NCI-H2227 (cell line): ENCODE data around the gene CPB2.

Source experiments
- DNase-seq: peaks from one replicate; lab custom pipeline; 2025; ENCODE audit not compliant: unreplicated experiment; lab: John Stamatoyannopoulos, UW

The CPB2 gene

DNA sequence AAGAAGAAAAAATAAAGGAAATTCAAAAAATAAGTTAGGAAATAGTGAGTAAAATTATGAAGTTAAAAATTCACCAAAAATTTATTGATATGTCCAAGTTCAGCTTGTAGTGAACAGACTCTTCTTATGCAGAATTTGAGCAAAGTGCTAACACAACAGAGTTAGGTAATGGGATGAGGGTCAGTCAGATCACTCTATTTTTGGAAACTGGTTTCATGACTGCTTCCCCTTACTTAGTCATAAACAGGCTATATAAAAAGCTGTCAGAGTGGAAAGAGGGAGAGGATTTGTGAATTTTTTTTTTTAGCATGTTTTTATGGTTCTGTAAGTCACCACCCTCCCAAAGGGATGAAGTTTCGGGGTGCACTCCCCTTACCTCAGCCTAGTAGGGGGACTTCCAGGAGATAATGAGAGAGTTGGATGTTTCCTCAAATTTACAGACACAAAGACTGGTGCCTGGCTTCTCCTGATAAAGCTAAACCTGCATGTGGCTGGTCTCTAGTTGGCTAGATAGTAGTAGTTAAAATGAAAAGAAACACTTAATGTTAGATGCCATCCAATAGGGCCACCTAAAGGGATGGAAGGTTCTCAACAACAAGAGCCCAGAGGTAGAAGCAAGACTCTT lies 4.5 kb downstream of the CPB2 start:
- DNase-seq = no peak

DNA sequence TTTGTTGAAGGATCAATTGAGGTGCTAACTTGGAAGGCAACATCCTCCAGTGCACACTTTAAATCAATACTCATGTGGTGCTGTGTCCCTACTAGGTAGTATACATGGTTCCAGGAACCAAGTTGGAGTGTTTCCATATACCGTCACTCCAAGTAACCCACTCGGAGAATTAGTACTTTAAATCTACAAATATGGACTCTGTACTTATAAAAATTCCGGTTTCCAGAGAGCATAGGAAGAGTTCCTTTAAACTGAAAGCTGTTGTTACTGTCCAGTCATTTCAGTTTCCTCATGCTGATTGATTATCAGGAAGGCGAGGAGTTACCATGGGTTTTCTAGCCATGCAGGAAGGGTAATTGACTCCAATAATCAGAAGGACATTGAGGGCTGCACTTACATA lies 7.2 kb downstream of the CPB2 start:
- DNase-seq = no peak

DNA sequence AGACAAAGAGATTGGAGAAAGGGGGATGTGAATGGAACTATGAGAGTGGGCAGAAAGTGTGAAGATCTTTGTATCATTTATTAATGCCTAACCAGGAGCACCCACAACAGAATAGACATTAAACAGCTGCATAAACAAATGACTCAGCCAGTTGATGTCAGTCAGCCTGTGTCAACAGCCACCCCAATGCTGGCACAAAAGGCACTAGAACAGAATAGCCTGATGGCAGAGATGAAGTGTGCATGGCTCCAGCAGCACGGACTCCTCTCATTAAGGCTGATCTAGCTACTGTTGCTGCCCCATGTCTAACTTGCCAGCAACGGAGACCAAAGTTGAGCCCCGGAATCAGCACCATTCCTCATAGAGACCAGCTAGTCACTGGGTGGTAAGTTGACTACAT lies 7.8 kb downstream of the CPB2 start:
- no peak for DNase-seq

DNA sequence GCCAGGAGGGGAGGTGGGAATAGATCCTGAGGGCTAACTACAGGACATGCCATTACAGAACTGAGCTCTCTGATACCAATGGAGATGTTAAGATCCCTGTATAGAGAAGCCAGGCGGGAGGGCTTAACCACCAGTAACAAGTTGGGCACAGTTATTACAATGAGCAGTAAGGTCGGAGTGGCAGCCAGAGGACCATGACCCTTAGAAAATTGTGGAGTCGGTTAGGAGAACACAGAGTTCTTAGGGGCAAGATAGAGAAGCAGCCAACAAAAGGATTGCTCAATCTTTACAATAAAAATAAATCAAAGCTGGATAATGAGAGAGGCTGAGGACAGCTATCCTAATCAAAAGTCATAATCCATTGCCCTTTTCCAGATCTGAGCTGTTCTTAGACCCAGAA lies 10.4 kb downstream of the CPB2 start:
- no peak for DNase-seq

DNA sequence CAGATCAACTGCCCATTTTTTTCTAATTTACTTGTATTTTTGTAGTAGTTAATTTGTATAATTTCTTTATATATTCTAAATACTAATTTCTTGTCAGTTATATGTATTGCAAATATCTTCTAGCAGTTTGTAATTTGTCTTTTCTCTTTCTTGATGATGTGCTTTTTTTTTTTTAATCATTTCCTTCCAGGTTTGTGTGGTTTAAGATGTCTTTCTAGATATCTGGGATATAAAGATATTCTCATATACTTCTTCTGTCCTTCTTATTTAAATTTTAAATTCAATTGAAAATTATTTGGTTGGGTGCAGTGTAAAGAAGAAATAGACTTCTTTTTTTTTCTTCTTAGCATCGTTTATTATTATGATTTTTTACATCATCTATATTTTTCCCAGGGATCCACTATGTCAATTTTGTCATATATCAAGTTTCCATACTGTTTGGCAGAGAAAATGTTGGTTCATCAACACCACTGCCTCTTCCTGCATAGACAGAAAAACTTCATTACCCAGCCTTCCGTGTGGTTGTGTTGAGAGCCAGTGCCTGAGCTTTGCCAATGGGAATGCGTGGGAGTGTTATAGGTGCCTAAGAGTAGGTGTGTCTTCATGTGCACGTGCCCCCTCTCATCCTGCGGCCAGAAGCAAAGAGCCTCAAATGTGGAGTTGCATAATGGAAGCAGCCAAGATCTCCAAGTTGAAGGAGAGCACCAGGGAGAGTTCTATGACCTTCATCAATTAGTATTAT lies 15.8 kb downstream of the CPB2 start:
- DNase-seq = no peak

DNA sequence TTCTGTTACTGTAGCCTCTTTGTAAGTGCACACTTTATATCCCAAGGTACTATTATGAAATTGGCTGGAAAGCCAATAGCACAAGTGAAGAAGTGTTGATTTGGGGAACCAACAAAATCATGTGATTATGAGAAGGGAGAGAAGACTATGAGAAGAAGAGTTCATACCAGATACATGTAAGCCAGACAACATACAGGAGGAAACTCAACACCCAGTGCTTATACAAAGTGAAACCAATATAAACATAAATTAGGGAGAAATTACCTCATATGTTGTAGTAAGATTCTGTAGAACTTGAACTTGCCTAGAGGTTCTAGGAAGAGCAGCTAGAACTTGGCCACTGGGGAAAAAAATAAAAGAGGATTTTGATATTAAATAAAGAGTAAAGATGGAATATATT lies 17.4 kb downstream of the CPB2 start:
- no peak for DNase-seq

DNA sequence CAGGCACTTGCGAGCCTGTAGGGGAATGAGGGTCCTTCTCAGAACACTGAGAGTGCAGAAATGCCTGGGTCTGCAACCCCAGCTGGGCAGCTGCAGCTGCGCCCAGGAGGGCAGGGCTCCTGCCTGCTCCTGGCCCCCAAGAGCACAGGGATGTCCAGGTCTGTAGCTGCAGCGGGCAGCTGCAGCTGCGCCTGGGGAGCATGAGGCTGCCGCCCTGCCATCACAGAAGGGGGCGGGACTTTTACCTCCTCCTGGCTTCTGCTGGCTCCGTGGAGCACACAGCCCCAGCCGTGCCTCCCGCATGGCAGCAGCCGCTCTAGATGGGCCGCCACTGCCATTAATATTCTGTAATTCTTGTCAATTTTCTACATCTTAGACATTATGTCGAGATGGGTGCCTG lies 17.8 kb downstream of the CPB2 start:
- peak; percentile 1 for DNase-seq

DNA sequence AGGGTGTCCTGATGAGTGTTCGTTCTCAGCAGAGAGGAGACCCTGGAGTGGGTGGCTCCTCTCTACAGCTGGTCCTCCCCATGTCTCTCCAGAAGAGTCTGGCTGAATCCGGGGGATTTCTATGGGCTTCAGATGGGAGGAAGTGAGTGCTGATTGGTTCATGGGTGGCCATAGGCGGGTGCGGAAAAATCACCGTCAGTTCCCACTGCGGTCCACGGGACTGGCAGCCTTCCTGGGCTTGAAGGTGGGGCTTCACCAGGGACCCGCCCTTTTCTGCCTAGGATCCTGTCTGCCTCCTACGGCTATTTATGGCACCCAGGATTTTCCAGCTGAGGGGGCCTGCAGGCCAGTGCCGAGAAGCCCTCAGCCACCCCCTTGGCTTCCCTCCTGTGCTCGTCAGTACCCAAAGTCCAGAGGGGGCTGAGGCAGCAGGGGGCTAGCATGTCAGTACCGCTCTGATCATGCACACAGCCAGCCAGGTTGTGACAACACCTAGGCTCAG lies 18.4 kb downstream of the CPB2 start:
- no peak for DNase-seq

DNA sequence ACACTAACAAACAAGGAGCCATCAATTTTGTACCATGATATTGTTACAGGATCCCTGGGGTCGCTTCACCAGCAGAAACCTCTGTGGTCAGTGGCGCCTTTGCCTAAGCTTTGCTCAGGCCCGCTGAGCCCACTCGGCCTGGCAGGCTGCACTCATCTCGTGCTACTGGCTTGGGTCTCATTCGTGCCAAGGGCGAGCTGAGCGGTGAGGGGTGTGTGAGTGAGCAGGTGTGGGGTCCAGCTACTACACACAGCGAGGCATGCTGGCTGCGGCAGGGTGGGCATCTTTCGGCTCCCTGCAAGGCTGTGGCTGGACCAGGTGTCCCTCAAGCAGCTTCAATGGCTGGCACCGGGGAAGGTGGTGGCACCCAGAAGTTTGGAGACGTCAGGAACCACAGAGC lies 19.1 kb downstream of the CPB2 start:
- DNase-seq = no peak

DNA sequence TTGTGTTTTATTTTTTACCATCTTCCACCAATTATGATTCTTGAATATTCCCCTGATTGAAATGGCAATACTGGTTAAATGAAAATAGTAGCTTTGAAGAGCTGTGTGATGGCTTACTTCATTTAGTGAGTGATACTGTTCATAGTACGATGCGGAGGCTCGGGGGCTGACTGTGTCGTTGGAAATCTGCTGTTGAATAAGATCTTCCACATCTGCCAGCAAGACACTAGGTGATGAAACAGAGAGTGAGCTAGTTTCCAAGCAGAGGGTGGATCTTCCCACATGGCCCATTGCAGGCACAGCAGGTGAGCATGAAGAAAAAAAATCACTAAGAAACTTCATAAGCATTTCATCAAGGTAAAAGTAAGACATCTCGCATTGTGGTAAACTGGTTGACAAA lies 22.5 kb downstream of the CPB2 start:
- DNase-seq = no peak

DNA sequence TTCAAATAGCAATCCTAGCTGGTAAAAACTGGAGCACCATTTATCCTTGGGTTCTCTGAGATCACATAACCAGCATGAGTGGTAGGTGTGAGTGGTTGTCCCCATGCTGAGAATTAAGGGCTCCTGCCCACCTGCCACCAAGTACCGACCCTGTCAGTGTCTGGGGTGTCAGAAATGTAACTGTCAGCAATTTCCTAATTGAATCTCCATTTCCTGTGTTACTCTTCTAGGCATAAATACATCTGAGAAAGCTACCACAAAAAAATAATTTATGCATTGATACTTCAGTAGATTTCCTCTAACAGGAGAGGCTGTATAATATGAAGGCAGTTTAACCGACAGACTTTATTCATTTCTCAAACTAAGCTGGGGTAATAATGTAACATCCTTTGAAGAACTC lies 25.1 kb downstream of the CPB2 start:
- no peak for DNase-seq

DNA sequence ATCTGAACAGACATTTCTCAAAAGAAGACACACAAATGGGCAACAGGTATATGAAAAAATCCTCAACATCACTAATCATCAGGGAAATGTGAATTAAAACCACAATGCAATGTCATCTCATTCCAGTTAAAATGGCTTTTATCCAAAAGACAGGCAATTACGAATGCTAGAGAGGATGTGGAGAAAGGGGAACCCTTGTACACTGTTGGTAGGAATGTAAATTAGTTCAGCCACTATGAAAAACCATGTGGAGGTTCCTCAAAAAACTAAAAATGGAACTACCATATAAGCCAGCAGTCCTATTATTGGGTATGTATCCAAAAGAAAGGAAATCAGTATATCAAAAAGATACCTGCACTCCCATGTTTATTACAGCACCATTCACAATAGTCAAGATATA lies 27.6 kb downstream of the CPB2 start:
- DNase-seq = no peak

DNA sequence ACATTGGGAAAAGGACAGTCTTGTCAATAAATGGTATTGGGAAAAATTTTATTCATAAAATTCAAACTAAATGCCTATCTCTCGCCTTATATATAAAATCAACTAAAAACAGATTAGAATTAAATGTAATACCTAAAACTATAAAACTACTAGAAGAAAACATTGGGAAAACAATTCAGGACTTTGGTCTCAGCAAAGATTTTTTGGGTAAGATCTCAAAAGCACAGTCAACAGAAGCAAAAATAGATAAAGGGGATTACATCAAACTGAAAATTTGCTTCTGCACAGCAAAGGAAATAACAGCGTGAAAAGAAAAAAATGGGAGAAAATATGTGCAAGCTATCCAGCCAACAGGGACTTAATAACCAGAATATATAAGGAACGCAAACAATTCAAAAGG lies 28.0 kb downstream of the CPB2 start:
- no peak for DNase-seq

DNA sequence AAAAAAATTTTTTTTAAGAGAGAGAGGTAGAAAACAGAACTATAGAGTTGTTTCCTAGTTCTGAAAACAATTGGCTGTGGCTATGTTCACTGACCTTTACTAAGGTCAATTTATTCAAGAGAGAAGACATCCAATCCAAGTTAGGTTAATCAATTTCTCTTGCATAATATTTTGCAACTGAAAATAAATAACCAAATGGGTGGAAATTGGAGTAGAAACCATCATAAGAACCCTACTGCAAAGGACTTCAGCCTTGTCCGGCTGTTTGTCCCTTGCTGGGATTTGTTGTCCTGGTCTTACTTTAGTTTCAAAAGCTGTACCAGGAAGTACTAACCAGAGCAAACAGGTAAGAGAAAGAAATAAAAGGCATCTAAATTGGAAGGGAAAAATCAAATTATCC lies 29.0 kb downstream of the CPB2 start:
- DNase-seq = no peak

DNA sequence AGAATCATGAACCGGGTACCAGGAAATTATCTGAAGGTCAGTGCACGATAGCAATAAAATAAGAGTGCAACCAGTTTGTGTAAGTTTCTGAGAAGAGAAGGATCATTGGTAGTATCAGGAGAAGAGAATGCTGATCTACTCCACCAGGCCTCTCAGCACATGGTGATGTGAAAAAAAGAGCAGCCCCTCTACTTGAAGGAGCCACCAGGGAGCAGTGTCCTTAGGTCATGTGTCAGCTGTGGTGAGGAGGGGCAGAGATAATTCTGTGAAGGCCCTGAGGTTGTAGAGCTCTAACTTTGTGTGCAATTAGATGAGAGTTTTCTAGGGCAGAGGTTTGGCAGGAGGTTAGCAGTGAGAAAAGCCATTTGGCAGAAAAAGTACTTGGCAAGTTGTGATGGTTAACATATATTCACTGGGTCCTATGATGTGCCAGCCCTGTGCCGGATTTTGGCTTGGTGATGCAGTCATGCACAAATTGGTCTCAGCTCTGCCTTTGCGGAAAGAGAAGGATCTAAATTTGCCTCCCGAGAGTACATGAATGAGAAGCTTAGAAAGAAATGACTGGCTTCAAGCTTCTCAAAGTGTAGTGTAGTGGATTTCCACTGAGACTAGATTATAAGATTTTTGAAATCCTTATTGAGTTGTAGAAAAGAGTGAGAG lies 33.1 kb downstream of the CPB2 start:
- DNase-seq = no peak

DNA sequence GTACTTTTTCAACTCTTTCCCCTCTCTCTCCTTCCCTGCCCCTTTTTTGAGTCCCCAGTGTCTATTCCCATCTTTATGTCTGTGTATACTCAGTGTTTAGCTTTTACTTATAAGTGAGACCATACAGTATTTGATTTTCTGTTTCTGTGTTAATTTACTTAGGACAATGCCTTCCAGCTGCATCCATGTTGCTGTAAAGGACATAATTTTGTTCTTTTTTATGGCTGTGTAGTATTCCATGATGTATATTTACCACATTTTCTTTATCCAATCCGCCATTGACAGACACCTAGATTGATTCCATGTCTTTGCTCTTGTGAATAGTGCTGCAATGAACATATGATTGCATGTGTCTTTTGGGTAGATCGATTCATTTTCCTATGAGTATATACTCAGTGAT lies 41.5 kb downstream of the CPB2 start:
- no peak for DNase-seq

DNA sequence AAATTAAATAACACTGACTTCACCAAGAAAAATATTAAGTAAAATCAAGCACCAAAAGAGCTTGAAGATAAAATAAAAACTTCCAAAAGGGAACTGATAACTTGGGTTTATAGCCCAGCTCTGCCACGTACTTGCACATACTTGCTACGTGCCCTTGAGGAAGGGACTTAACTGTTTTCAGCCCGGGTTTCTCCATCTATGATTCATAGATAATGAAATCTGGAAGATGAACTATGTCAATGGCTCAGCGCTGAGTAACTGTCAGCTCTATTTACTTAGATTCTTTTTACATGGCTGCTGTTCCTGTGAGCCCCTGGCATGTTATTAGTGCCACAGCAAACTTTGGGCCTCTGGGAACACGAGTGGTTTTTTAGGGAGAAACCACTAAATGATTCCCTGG lies 42.6 kb downstream of the CPB2 start:
- no peak for DNase-seq

DNA sequence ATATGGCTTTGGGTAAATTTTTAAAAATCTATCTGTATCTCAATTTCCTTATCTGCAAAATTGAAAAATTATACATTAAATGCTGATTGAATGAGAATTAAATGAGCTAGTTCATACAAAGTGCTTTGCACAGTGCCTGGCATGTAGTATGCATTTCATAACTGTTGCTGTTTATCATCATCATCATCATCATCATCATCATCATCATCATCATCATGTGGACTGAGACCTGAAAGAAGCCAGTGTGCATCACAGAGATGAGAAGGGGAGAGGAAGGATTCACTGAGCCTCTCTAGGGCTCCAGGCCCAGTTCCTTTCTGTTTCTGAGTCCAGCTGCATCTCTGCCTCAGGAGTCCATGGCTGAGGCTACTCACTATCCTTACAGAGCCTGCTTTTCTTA lies 45.4 kb downstream of the CPB2 start:
- DNase-seq = no peak

DNA sequence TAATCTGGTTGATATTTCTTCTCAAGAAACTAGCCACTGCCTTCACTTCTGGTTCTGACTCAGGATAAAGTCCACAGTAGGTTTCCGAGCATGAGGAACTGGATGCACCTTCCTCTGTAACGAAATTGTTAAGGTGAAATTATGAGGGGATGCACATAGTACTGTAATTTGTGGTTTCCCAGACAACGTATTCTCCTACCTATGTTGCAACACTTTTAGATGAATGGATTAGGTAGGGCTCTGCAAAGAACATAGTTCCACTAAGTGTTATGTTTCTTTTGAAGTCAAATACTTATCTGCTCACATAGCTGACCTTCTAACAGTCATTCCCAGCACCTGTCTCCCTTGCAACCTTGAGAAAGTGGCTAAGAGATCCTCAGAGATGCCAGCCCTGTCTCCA lies 46.6 kb downstream of the CPB2 start:
- no peak for DNase-seq

DNA sequence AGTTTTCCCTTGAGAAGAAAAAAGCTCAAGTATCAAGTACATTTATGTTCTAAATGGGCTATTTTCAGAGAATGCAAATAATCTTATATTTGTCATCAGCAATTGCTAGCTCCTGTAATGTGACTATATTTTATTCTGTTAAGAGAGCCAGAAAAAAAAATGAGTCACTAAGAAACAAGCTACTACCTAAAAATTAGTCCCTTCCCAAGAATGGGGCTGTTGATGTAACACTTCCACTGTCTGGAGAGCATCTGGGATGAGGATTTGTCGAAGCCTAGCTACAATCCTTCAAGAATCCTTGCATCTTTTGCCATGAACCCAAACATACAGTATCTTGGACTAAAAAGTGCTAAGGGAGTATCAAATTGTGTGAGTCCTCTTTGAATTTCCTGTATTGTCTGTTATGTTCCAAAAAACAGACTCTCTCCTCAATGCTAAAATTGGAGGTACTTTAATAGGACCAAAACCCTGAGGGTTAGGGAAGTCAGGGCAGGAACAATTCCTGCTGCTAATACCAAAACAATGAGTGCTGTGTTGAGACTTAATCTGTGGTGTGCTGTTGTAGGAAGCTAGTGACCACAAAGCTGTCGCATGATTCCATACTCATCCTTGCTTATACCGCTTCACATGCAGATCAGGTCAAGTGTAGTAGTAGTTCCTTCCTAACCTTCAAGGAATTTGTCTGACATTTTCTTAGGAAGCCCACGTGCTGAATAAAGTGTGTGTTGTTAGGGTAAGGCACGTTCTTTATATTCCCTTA lies 47.4 kb downstream of the CPB2 start:
- DNase-seq = no peak

DNA sequence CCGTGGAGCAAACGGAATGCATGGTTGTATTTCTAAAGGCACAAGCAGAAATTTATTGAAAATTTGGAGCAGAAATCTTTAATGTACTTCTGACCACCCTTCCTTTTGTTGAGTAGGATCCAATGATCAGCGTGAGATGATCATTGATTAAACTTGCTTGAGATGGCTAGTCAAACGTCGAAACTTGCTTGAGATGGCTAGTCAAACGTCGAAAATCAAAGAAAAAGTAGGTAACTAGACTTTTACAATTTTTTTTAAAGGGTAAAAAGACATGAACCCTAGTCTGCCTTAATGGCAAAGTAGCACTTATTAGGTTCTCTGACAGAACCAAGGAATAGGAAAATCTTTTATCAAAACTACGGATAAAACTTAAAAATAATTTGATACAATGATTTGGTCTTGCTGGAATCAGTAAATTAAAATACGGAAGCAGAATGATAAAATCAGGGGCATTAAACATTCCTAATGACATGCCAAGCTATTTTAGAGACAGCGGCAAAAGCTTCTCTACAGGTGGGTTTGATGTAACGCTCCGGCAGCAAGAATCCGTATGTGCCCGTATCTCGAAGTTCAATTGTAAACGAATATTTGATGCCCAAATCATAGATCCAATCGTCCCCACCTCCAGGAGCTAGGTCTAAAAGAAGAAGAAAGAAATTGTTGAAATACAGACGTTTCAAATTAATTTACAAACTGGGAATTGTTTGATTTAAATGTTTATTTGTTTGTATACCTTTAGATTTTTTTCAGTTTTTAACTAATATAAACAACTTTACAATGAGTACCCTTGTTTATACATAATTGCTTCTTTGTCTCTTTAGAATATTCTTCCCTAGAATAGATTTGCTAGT lies 51.4 kb downstream of the CPB2 start:
- no peak for DNase-seq
